ENCODE results near the gene TRMT61B. TPM values are rescaled to one million over a fixed set of nuclear protein-coding genes. Genes with fewer than 3 reads are reported as not detected.

The TRMT61B gene
- total RNA-seq (10 to 100 TPM; 18.7 to 20.8 TPM), total RNA-seq (13.3 to 31.2 (median 21.3) reads per million in 172 experiments)
- polyA plus RNA-seq (2013, experiment 1 of 2) = 13.4 TPM
- polyA plus RNA-seq (2013, experiment 2 of 2) = 17.0 TPM

GRCh38 chr2:28870146-28870891 is at the start of gene TRMT61B:
Gene TRMT61B (minus strand): TSS chr2:28870309. CDS start chr2:28870277, 32 bp downstream.
- peaks cover 37% of the 10 kb centered on the region for H3K36me3 Mint-ChIP-seq (ENCODE audit: low read depth)
- H3K27ac Mint-ChIP-seq = peak within 1 kb of the TSS; percentile 99
- Histone ChIP-seq H3K4me3 (ENCODE audit: low read length) (peak within 1 kb of the TSS; percentile 88), H3K27me3 (ENCODE audit: control insufficient read depth in 1 of 2, insufficient read depth in 2 of 2, low read length in 2 of 2) (no peaks in the 10 kb centered on the region), H3K9me3 (ENCODE audit: control insufficient read depth in 1 of 2, insufficient read depth in 1 of 2, low read length in 2 of 2) (no peaks in the 10 kb centered on the region), H3K27ac (ENCODE audit: low read depth in 1 of 2, low read length in 2 of 2) (peak within 1 kb of the TSS; percentile 82 to 93), H3K36me3 (ENCODE audit: insufficient read depth, low read length) (no peaks in the 10 kb centered on the region), H3K4me1 (ENCODE audit: insufficient read depth, low read length) (peaks cover 41% of the 10 kb centered on the region)
- intact Hi-C loops (cut with DNase I, micrococcal nuclease) = loop anchor here (1.0 to 2.0 kb wide), 3 partner anchors 24 to 246 kb away; partner anchors contain the start of gene WDR43 (in 2 of the 2)
- H3K27me3 Mint-ChIP-seq = peaks cover 7% of the 10 kb centered on the region
- H3K4me1 Mint-ChIP-seq (ENCODE audit: low read depth) = peaks cover 37% of the 10 kb centered on the region
- ATAC-seq (ENCODE audit: poor library complexity) (peak; percentile 92), DNase-seq (peak; percentile 92 to 99 (median 97))
- peak within 1 kb of the TSS; percentile 99 for H3K4me3 Mint-ChIP-seq
- no peaks in the 10 kb centered on the region for H3K9me3 Mint-ChIP-seq
- POLR2A ChIA-PET = interaction anchor here (0.7 to 3.9 kb wide), 32 partner anchors 8 to 1820 kb away, joined by 3 to 128 read pairs (median 5); partner anchors contain the start of genes CLIP4, NRBP1, PPP1CB and WDR43
- CTCF ChIA-PET = interaction anchor here (0.8 to 1.6 kb wide), 2 partner anchors 54 to 304 kb away, joined by 3 to 7 read pairs; no protein-coding TSS in a partner anchor
- no peak for TF ChIP-seq CTCF (IDR thresholded peaks at IDR 0.05)

GRCh38 chr2:28915939-28916338 is 45.8 kb upstream of the TRMT61B start:
- no peak overlapping the region for H3K27ac Mint-ChIP-seq
- CTCF ChIA-PET = interaction anchor here (0.9 to 1.4 kb wide), 3 partner anchors 11 to 64 kb away, joined by 3 to 4 read pairs (median 3); no protein-coding TSS in a partner anchor
- H3K4me1 Mint-ChIP-seq (ENCODE audit: low read depth) = peaks cover 4% of the 10 kb centered on the region
- POLR2A ChIA-PET = interaction anchor here (0.9 to 1.1 kb wide), 3 partner anchors 21 to 118 kb away, joined by 3 read pairs; partner anchors contain the start of genes TRMT61B and WDR43
- Histone ChIP-seq H3K36me3 (ENCODE audit: insufficient read depth, low read length) (peaks cover 48% of the 10 kb centered on the region), H3K27ac (ENCODE audit: low read depth in 1 of 2, low read length in 2 of 2) (no peak overlapping the region), H3K4me1 (ENCODE audit: insufficient read depth, low read length) (no peaks in the 10 kb centered on the region), H3K27me3 (ENCODE audit: control insufficient read depth in 1 of 2, insufficient read depth in 2 of 2, low read length in 2 of 2) (no peaks in the 10 kb centered on the region), H3K4me3 (ENCODE audit: low read length) (no peak overlapping the region), H3K9me3 (ENCODE audit: control insufficient read depth in 1 of 2, insufficient read depth in 1 of 2, low read length in 2 of 2) (no peaks in the 10 kb centered on the region)
- intact Hi-C loops (cut with DNase I, micrococcal nuclease) = no loop called here
- ATAC-seq (ENCODE audit: poor library complexity) (no peak), DNase-seq (no peak)
- H3K9me3 Mint-ChIP-seq = no peaks in the 10 kb centered on the region
- TF ChIP-seq CTCF (IDR thresholded peaks at IDR 0.05) = no peak
- no peak overlapping the region for H3K4me3 Mint-ChIP-seq
- peaks cover 74% of the 10 kb centered on the region for H3K36me3 Mint-ChIP-seq (ENCODE audit: low read depth)
- no peaks in the 10 kb centered on the region for H3K27me3 Mint-ChIP-seq

GRCh38 chr2:28909655-28910353 is 39.7 kb upstream of the TRMT61B start:
- ChIA-PET POLR2A (interaction anchor here (1.2 to 1.6 kb wide), 2 partner anchors 15 to 40 kb away, joined by 5 to 7 read pairs; partner anchors contain the start of genes TRMT61B and WDR43), CTCF (interaction anchor here (1.3 kb wide), 1 partner anchor 343 kb away, joined by 4 read pairs; no protein-coding TSS in a partner anchor)
- peaks cover 92% of the 10 kb centered on the region for H3K36me3 Mint-ChIP-seq (ENCODE audit: low read depth)
- intact Hi-C loops (cut with DNase I, micrococcal nuclease) = no loop called here
- no peak overlapping the region for H3K27ac Mint-ChIP-seq
- Histone ChIP-seq H3K27ac (ENCODE audit: low read depth in 1 of 2, low read length in 2 of 2) (no peak overlapping the region), H3K9me3 (ENCODE audit: control insufficient read depth in 1 of 2, insufficient read depth in 1 of 2, low read length in 2 of 2) (no peaks in the 10 kb centered on the region), H3K4me3 (ENCODE audit: low read length) (no peak overlapping the region), H3K4me1 (ENCODE audit: insufficient read depth, low read length) (no peaks in the 10 kb centered on the region), H3K36me3 (ENCODE audit: insufficient read depth, low read length) (peaks cover 81% of the 10 kb centered on the region), H3K27me3 (ENCODE audit: control insufficient read depth in 1 of 2, insufficient read depth in 2 of 2, low read length in 2 of 2) (no peaks in the 10 kb centered on the region)
- no peaks in the 10 kb centered on the region for H3K27me3 Mint-ChIP-seq
- DNase-seq (no peak), ATAC-seq (ENCODE audit: poor library complexity) (no peak)
- H3K4me3 Mint-ChIP-seq = no peak overlapping the region
- H3K4me1 Mint-ChIP-seq (ENCODE audit: low read depth) = peaks cover 10% of the 10 kb centered on the region
- TF ChIP-seq CTCF (IDR thresholded peaks at IDR 0.05) = no peak
- H3K9me3 Mint-ChIP-seq = no peaks in the 10 kb centered on the region

All from CD4-positive, alpha-beta T cell (primary cell).